PC-3 (cell line): ENCODE data around the gene TRIM10. TPM values are rescaled to one million over a fixed set of nuclear protein-coding genes. Genes with fewer than 3 reads are reported as not detected.

Experiments used
- ATAC-seq: fragments of 200-7000 bp; cut with Tn5 transposase; 2 replicates; pipeline ENCODE4 v1.9.1; 2020; ENCODE audit warnings: mild to moderate bottlenecking, moderate library complexity
- Bru-seq: library from RNA; stranded (reverse); fragments of 400-500 nt; gene quantifications from one replicate; lab custom pipeline; 2021; lab: Mats Ljungman, UMichigan
- BruChase-seq, 2 experiments: library from RNA; stranded (reverse); fragments of 400-500 nt; gene quantifications; one replicate each; lab custom pipeline; 2021; lab: Mats Ljungman, UMichigan
- BruUV-seq: library from RNA; stranded (reverse); fragments of 400-500 nt; replicated peaks from 2 replicates; lab custom pipeline; 2021; lab: Mats Ljungman, UMichigan
- CTCF ChIA-PET: fragments of 300-600 bp; sonication (Branson Sonifier 250); formaldehyde crosslinking; loops from one replicate; lab custom pipeline; 2022; ENCODE audit warnings: antibody characterized with exemption; lab: Charles Lee
- POLR2A ChIA-PET: fragments of 300-600 bp; sonication (Branson Sonifier 250); formaldehyde crosslinking; loops from one replicate; lab custom pipeline; 2022; ENCODE audit warnings: antibody characterized with exemption; ENCODE audit not compliant: unreplicated experiment; lab: Charles Lee
- DNase-seq: peaks from one replicate; pipeline ENCODE4 v3.0.0-alpha.2; 2015
- H2AFZ ChIP-seq: fragments of 300-600 bp; sonication (generic); 2 replicates; pipeline ENCODE4 v1.6.0; 2016; ENCODE audit warnings: antibody characterized with exemption, low read length
- H3F3A ChIP-seq: fragments of 300-600 bp; sonication (generic); one replicate; pipeline ENCODE4 v1.6.0; 2017; ENCODE audit warnings: antibody characterized with exemption, low read length, control low read depth, mild to moderate bottlenecking; ENCODE audit not compliant: unreplicated experiment
- H3K27ac ChIP-seq: fragments of 300-600 bp; sonication (generic); 2 replicates; pipeline ENCODE4 v1.5.1; 2016; ENCODE audit warnings: mild to moderate bottlenecking, low read length
- H3K27me3 ChIP-seq: fragments of 300-600 bp; sonication (generic); 2 replicates; pipeline ENCODE4 v1.6.1; 2016; ENCODE audit warnings: low read length, mixed read lengths
- H3K36me3 ChIP-seq: fragments of 300-600 bp; sonication (generic); 2 replicates; pipeline ENCODE4 v1.6.1; 2016; ENCODE audit warnings: low read depth, mixed run types, low read length, mixed read lengths
- H3K4me1 ChIP-seq: fragments of 300-600 bp; sonication (generic); 2 replicates; pipeline ENCODE4 v1.5.1; 2016; ENCODE audit warnings: low read length; ENCODE audit not compliant: insufficient read depth
- H3K4me2 ChIP-seq: fragments of 300-600 bp; sonication (generic); 2 replicates; pipeline ENCODE4 v1.6.0; 2016; ENCODE audit warnings: low read length
- H3K4me3 ChIP-seq: fragments of 300-600 bp; sonication (generic); 2 replicates; pipeline ENCODE4 v1.5.1; 2016; ENCODE audit warnings: mild to moderate bottlenecking, low read length, mixed read lengths
- H3K79me2 ChIP-seq: fragments of 300-600 bp; sonication (generic); 2 replicates; pipeline ENCODE4 v1.6.1; 2017; ENCODE audit warnings: low read length, mixed read lengths
- H3K9ac ChIP-seq: fragments of 300-600 bp; sonication (generic); 2 replicates; pipeline ENCODE4 v1.6.0; 2016; ENCODE audit warnings: mild to moderate bottlenecking, low read length
- H3K9me2 ChIP-seq: fragments of 300-600 bp; sonication (generic); replicated peaks from 2 replicates; pipeline ENCODE4 v1.6.1; 2016; ENCODE audit warnings: mixed run types, low read length, mixed read lengths
- H3K9me3 ChIP-seq: fragments of 300-600 bp; sonication (generic); 2 replicates; pipeline ENCODE4 v1.6.1; 2016; ENCODE audit warnings: low read length, mixed read lengths
- H4K20me1 ChIP-seq: fragments of 300-600 bp; sonication (generic); 2 replicates; pipeline ENCODE4 v1.6.1; 2016; ENCODE audit warnings: low read length, mixed read lengths
- EZH2 ChIP-seq: fragments of 300-600 bp; sonication (generic); IDR thresholded peaks from one replicate; pipeline ENCODE4 v1.6.1; 2017; ENCODE audit warnings: antibody characterized with exemption, mild to moderate bottlenecking, low read length; ENCODE audit not compliant: unreplicated experiment
- EZH2phosphoT487 ChIP-seq: fragments of 300-600 bp; sonication (generic); IDR thresholded peaks from 2 replicates; pipeline ENCODE4 v1.6.1; 2018; ENCODE audit warnings: mild to moderate bottlenecking, antibody characterized with exemption, low read length, borderline replicate concordance
- intact Hi-C: fragments of 100-400 bp; cut with micrococcal nuclease; formaldehyde crosslinking; loops from 2 replicates; pipeline ENCODE4 v1.9.0; 2023
- long read RNA-seq: library from polyadenylated mRNA; unstranded; transcript quantifications from one replicate; pipeline ENCODE4 v2.0.0, GENCODE V29; 2021; ENCODE audit not compliant: unreplicated experiment
- total RNA-seq: library from RNA; depleted of rRNA; stranded (reverse); fragments of >200 nt; gene quantifications from 2 replicates; pipeline ENCODE4 v1.2.3, GENCODE V29; 2014; rRNA removed
- TF ChIP-seq, protein P1 (sequence below): fragments of 300-600 bp; sonication (generic); conservative IDR thresholded peaks from 2 replicates; pipeline ENCODE4 v1.5.1; 2017; ENCODE audit warnings: antibody characterized with exemption, low read depth, mild to moderate bottlenecking, low read length

The TRIM10 gene, protein sequence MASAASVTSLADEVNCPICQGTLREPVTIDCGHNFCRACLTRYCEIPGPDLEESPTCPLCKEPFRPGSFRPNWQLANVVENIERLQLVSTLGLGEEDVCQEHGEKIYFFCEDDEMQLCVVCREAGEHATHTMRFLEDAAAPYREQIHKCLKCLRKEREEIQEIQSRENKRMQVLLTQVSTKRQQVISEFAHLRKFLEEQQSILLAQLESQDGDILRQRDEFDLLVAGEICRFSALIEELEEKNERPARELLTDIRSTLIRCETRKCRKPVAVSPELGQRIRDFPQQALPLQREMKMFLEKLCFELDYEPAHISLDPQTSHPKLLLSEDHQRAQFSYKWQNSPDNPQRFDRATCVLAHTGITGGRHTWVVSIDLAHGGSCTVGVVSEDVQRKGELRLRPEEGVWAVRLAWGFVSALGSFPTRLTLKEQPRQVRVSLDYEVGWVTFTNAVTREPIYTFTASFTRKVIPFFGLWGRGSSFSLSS
- not detected in 2 replicates for total RNA-seq
- Bru-seq, nascent RNA, result not detected
- not detected for BruChase-seq, experiment 1, labeled RNA remaining after a 6-hour chase
- BruChase-seq, experiment 2, labeled RNA remaining after a 2-hour chase, result not detected
- long read RNA-seq, result 0 reads

DNA sequence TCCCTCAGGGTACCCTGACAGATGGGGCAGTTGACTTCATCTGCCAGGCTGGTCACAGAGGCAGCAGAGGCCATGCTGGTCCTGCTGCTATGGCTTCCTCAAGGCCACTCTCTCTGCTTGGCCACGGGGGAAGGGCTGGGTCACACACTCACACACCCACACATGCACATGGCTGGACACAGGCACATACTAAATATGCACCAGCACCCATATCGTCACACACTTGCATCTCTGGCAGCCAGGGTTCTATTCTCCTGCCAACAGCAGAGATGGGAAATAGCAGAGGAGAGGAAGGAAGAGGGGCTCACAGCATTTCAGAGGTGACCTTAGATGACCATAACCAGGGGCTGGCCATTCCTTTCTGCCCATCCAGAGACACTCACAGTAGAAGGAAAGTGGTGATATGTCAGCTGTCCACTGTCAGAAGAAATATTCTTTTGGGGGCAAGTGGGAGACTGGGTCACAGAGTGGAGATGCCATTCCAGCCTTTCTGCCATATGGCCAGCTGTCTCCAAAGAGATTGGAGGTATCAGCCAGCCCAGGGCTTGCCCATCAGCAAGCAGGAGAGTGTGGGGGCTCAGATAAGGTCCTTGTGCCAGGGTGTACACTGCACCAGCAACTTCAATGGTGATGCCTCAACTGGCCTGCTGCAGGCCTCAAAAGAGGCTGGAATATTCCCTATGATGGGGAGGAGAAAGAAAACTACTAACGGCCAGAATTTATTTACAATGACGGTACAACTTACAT is at the start of gene TRIM10:
Gene TRIM10, minus strand, starts transcription at position 427 of the 747 bp plus-strand sequence. Its CDS starts 353 bp downstream, at position 74.
- no peaks in the 10 kb centered on the region for H3K79me2 ChIP-seq
- no peak within 1 kb of the TSS for H3K4me3 ChIP-seq
- no peaks in the 10 kb centered on the region for H3K36me3 ChIP-seq
- H3F3A ChIP-seq, result no peaks in the 10 kb centered on the region
- H3K9me2 ChIP-seq, result no peaks in the 10 kb centered on the region
- ChIA-PET CTCF (no interaction called here), POLR2A (no interaction called here)
- ATAC-seq (no peak), DNase-seq (no peak)
- no peak within 1 kb of the TSS for H3K4me2 ChIP-seq
- no peaks in the 10 kb centered on the region for H3K27me3 ChIP-seq
- no peak within 1 kb of the TSS for H2AFZ ChIP-seq
- H3K9ac ChIP-seq, result no peak within 1 kb of the TSS
- peaks cover 11% of the 10 kb centered on the region for H3K4me1 ChIP-seq
- TF ChIP-seq EZH2 (no peak), EZH2phosphoT487 (no peak)
- TF ChIP-seq, protein P1, sequence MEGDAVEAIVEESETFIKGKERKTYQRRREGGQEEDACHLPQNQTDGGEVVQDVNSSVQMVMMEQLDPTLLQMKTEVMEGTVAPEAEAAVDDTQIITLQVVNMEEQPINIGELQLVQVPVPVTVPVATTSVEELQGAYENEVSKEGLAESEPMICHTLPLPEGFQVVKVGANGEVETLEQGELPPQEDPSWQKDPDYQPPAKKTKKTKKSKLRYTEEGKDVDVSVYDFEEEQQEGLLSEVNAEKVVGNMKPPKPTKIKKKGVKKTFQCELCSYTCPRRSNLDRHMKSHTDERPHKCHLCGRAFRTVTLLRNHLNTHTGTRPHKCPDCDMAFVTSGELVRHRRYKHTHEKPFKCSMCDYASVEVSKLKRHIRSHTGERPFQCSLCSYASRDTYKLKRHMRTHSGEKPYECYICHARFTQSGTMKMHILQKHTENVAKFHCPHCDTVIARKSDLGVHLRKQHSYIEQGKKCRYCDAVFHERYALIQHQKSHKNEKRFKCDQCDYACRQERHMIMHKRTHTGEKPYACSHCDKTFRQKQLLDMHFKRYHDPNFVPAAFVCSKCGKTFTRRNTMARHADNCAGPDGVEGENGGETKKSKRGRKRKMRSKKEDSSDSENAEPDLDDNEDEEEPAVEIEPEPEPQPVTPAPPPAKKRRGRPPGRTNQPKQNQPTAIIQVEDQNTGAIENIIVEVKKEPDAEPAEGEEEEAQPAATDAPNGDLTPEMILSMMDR, result no peak
- intact Hi-C loops, result no loop called here
- BruUV-seq, result no TSS peak
- no peaks in the 10 kb centered on the region for H3K9me3 ChIP-seq
- H4K20me1 ChIP-seq, result no peaks in the 10 kb centered on the region
- H3K27ac ChIP-seq, result no peak within 1 kb of the TSS

DNA sequence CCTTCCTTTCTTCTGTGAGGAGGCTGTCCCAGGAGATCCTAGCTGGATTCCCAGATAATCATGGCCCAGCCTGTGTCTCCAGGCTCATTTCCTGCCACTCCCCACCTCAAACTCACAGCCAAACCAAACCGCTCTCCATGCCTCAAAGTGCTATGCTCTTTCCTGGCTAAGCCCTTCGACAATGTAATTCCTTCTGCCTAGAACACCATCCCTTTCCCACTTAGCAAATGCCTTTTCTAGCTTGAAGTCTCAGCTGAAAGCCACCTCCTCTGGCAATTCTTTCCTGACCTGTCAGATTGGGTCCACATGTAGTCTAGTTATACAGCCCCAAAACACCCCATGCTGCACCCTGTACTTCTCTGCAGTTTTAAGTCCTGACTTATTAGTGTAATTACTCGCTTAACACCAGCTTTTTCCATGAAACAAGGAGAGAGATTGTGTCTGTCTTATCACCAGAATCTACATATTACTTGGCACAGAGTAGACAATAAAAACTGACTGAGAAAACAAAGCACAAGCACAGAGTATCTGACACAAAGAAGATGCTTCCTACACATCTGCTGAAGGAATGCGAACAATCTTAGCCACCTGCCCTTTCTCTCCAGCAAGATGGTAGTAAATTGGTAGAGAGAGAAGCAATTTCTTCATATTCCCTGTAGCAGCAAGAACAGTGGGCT is 46.7 kb upstream of the TRIM10 start:
- Histone ChIP-seq H3F3A (no peaks in the 10 kb centered on the region), H3K36me3 (peaks cover 5% of the 10 kb centered on the region; the same call in 1 of the 2 replicates), H3K79me2 (peaks cover 89% of the 10 kb centered on the region), H3K27me3 (no peaks in the 10 kb centered on the region), H3K4me1 (peaks cover 34% of the 10 kb centered on the region), H3K27ac (no peak overlapping the region), H4K20me1 (peaks cover 42% of the 10 kb centered on the region), H3K9me3 (no peaks in the 10 kb centered on the region), H3K9ac (no peak overlapping the region), H3K4me3 (no peak overlapping the region), H2AFZ (no peak overlapping the region), H3K4me2 (peak overlapping the region; percentile 20; the same call in 1 of the 2 replicates), H3K9me2 (no peaks in the 10 kb centered on the region)
- TF ChIP-seq, protein P1, result no peak
- no peak for TF ChIP-seq EZH2
- no peak for TF ChIP-seq EZH2phosphoT487
- peak; percentile 58 for ATAC-seq
- no TSS peak for BruUV-seq
- DNase-seq, result no peak
- ChIA-PET CTCF (no interaction called here), POLR2A (no interaction called here)
- intact Hi-C loops, result no loop called here
